Ovary (tissue), 3 donors: Measurements from ENCODE around the gene EFCC1.

Experiments
- POLR2A ChIP-seq: fragments of 450-650 bp; IDR thresholded peaks from one replicate; pipeline ENCODE4 v1.6.1; 2017; ENCODE audit warnings: antibody characterized with exemption, mild to moderate bottlenecking, moderate library complexity
- TF ChIP-seq, protein P1 (sequence below), 3 donors: fragments of 450-650 bp in 2 of 3; fragments of 200-600 bp in 1 of 3; IDR thresholded peaks; one replicate each; pipeline versions ENCODE4 v1.5.1 to v1.8.0; 2016 to 2022; ENCODE audit warnings: antibody characterized with exemption in 3 of 3, mild to moderate bottlenecking in 1 of 3
- donor health status: DM: no; HTN: no; CAD: no.

DNA sequence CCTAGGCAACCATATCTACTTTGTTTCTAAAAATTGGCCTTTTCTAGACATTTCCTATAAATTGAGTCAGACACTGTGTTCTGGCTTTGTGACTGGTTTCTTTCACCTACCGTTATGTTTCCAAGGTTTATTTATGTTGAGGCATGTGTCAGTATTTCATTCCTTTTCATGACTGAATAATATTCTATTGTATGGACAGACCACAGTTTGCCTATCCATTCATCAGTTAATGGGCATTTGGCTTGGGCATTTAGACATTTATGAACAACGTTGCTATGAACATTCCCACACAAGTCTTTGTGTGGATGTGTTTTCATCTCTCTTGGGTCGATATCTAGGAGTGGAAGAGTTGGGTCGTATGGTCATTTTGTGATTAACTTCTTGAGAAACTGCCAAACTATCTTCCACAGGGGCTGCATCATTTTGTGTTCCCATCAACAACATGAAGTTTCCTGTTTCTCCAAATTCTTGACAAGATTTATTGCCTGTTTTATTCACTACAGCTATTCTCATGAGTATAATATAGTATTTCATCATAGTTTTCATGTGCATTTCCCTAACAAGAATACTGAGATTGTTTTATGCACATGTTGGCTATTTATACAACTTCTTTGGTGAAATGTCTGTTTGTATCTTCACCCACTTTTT, 3.5 kb upstream of the EFCC1 start:
- TF ChIP-seq POLR2A: no peak
- TF ChIP-seq, protein P1, sequence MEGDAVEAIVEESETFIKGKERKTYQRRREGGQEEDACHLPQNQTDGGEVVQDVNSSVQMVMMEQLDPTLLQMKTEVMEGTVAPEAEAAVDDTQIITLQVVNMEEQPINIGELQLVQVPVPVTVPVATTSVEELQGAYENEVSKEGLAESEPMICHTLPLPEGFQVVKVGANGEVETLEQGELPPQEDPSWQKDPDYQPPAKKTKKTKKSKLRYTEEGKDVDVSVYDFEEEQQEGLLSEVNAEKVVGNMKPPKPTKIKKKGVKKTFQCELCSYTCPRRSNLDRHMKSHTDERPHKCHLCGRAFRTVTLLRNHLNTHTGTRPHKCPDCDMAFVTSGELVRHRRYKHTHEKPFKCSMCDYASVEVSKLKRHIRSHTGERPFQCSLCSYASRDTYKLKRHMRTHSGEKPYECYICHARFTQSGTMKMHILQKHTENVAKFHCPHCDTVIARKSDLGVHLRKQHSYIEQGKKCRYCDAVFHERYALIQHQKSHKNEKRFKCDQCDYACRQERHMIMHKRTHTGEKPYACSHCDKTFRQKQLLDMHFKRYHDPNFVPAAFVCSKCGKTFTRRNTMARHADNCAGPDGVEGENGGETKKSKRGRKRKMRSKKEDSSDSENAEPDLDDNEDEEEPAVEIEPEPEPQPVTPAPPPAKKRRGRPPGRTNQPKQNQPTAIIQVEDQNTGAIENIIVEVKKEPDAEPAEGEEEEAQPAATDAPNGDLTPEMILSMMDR (IDR thresholded peaks at IDR 0.05): no peak
